HG02571 (cell line): ENCODE measurements around the gene BORCS6.

ENCODE experiments used
- ATAC-seq: cut with Tn5 transposase; IDR thresholded peaks from one replicate; pipeline ENCODE4 v1.9.1; 2021; ENCODE audit warnings: mild to moderate bottlenecking, moderate library complexity; ENCODE audit not compliant: unreplicated experiment

The BORCS6 gene

GRCh38 chr17:8155996-8156245 is 34.1 kb downstream of the BORCS6 start:
- no peak for ATAC-seq

- no peak for ATAC-seq
These were observed 34.6 kb downstream of the BORCS6 start for GRCh38 chr17:8155231-8155995.

DNA sequence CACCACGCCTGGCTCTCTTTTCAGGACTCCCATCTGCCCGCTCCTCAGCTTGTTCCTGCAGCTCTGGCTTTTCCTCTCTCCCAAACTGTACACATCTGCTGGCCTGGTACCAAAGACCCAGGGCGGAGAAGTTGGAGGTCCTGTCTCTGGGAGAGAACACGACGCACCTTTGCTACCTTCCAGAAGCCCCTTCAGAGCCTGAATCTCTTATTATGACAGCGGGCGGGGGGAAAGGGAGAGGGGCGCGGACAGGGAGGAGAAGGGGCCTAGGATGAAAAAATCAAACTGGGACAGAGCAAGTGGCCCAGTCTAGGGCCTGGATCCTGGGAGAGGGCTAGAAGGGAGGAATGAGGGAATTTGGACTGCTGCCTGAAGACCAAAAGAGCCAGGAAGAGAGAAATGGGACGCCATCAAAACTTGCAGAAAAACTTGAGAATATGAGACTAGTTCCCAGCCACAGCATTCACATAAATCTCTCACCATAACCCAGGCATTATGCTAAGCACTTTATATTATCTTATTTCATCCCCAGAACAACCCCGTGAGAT is 35.3 kb downstream of the BORCS6 start:
- ATAC-seq, result no peak

DNA sequence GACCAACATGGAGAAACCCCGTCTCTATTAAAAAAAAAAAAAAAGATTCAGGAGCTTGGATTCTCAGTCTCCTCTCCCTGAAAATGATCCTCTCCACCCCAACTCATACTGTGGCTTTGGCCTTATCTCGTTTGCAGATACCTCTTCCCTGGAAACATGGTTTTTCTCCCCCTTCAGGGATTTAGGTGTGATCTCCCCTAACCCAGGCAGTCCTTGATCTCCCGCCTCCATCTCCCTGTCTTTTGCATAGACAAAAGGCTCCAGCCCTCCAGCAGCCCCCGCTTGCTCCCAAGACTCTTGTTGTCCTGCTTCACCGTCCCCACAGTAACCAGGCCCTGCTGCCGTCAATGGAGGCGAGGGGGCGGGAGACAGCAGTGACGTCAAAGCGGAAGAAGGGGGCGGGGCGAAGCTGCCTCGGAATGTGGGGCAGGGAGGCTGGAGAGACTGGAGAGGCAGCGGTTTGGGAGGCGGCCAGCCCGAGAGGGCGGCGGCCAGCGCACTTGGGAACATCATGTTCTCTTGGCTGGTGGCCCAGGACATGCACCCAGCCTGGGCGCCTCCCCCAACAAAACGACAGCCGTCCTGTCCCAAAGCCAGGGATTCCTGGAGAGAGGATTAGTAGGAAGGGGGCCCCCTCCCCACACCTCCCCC is 35.9 kb downstream of the BORCS6 start:
- ATAC-seq, result no peak

DNA sequence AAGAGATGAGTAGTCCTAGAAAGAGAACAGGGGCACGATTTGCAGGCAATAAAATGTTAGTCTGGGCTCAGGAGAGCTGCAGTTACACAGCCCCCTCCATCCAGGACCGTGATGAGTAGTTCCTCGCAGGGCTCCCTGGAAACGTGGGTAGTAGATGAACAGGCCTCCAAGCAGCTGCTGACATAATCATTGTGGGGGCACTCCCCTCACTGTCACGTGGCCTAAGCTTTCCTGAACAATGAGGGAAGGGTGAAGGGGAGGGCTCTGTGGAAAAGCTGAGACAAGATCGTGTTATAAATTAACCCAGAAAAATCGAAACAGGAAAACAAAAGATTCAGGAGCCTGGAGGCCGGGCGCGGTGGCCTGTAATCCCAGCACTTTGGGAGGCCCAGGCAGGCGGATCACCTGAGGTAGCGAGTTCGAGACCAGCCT is 36.4 kb downstream of the BORCS6 start:
- ATAC-seq, result no peak

- ATAC-seq, result no peak
These were observed 36.9 kb downstream of the BORCS6 start for GRCh38 chr17:8153031-8153451.

DNA sequence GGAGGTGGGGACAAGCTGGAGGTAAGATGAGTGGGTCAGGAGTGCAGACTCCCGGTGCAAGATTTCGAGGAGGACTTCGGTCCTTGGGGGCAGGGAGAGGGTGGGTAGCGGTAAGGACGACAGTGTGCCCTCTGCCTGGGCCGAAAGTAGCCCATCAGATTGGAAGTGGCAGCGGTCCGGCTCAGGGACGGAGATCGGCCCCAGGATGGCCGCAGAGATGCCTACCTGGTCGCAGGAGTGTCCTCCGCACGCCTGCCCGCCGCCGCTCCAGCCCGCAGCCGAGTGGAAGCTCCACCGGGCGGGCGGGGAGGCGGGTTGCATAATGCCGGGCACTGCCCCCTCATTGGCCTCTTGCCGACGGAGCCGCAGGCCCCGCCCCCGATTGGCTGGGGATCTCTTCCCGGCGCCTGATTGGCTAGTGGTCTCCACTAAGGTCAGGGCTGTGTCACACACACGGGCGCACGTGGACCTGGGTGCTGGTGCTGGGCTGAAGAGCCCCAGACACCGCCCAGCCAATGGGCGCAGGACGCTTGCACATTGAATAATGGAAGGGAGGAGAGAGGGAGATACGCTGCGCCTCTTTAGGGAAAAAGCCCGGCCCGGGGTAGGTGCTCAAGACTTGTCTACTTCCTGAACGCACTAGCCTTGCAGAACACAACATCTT is 37.7 kb downstream of the BORCS6 start, which contains the start of gene PER1:
PER1 (minus strand) TSS at position 293 of the 664 bp plus-strand sequence. CDS start 1,698 bp downstream, outside the sequence.
- no peak for ATAC-seq

DNA sequence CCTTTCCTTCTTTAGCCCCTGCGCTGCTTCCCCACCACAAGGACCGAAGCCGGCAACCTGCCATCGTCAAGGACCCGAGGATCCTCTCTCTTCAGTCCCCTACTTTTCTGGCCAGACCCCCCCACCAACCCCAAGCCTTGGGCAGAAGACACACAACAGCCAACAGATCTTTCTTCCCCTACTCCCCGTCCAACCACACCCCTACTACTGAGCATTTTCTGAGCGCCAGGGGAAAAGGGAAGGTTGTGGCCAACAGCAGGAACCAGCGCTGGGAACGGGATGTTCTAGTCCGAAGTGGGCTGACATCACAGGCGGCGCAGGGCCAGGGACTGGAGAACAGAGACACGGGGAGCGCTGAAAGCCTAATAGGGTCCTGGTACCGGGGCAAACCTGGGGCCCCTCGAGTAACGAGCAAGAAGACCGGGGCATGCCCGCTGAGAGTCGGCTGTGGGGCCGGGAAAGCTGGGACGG is 38.3 kb downstream of the BORCS6 start:
- no peak for ATAC-seq

DNA sequence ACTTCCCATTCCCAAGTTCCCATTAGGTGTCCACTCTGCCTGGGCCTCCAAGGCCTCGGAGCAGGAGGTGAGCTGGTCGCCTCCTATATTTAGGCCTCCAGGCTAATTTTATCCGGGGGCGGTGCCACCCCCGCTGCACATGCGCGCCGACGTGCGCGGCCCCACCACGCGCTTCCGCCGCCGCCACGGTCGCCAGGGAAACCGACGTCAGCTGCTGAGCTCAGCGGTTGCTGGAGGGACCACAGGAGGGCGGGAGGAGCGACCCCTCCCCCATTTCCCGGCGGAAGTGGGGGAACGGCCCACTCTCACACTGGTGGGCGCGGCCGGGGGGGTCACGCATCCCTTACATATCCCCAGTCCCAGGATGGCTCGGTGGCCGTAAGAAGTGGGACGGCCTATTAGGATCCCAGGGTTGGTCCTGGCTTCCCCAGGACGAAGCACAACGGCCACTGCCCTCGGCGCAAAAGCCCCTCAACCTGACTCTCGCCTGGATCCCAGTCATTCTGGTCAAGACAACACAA is 38.8 kb downstream of the BORCS6 start:
- ATAC-seq, result peak; percentile 49

- ATAC-seq, result no peak
These were observed 39.5 kb downstream of the BORCS6 start for GRCh38 chr17:8150194-8151119.

- ATAC-seq, result no peak
These were observed 40.4 kb downstream of the BORCS6 start for GRCh38 chr17:8149419-8150193.

GRCh38 chr17:8148560-8148959 is 41.4 kb downstream of the BORCS6 start:
- ATAC-seq, result no peak

DNA sequence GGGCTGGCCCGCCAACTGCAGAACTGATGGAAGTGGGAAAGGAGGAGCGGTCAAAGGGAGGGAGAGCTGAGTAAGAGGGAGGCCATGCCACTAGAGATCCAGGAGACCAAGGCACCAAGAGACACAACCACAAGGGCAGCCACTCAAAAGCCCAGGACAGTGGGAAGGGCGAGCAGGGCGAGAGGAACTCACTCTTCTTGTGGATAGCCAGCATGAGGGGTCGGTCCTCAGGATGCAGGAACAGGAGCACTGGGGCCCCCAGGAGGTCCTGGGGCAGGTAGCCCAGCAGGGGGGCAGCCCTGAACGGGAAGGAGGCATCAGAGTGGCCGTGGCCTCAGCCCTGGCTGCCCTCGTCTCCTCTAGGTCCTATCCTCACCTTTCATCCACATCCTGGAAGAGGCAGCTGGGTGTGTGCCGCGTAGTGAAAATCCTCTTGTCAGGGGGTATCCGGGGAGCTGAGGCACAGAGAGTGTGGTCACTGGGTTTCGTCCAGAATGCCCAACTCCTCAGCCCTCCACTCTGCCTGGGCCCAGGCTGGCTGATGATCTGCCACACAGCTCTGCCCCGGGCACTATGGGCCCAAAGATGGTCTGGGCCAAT is 42.1 kb downstream of the BORCS6 start:
- ATAC-seq, result no peak

DNA sequence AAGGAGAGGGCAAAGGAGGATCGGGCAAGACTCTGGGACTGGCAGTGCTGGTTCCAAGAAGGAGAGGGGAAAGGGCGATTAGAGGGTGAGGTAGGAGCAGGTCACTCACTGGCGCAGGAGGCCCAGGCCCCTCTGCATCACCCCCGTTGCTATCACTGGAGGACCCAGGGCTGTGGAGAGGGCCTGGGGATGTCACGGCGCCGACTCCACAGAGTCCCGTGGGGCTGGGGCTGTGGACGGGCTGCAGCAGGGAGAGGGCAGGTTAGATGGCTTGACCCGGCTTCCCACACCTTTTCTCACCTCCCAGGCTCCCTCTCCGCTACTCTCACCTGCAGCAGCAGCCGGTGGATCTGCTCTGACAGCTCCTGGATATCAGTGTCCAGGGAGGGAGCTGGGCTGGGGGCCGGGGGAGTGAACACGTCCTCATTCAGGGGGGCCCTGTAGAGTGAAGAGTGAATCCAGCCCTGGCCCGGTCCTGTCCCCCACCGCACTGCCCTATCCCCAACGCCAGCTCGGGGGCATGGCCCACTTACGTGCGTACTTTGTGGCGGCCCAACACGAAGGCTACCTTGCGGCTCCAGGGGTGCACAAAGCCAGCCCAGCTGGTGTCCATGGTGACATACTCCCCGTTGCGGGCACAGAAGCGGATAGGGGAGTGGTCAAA is 42.7 kb downstream of the BORCS6 start:
- ATAC-seq, result no peak

DNA sequence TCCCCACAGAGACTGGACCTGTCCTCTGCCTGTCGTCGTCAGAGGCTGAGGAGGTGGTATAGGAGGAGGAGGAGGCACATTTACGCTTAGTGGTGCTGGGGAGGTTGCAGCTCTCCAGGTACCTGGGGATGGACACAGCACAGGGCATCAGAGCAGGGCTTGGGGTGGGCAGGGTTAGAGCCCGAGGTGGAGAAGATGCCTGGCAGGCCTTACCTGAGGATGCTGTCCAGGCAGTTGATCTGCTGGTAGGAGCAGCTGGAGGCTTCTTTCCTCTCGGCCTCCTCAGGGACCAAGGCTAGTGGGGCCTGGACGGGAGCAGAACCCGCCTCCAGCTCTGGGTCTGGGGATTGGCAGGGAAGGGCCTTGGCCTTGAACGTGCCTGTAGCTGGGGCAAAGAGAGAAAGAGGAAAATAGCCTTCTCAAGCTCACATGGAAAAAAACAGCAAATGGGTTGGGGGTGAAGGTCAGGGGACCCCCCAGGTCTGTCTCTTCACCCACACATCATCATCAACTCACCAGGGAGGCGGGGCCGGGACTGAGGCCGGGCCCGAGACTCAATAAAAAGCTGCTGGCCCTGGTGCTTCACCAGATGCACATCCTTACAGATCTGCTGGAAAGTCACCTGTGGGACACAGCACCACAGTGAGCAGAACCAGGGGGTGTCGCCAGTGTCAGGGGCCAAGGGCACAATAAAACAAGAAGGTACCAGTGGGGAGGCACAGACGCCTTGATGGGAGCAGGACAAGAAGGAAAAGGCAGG is 43.4 kb downstream of the BORCS6 start:
- ATAC-seq, result no peak

DNA sequence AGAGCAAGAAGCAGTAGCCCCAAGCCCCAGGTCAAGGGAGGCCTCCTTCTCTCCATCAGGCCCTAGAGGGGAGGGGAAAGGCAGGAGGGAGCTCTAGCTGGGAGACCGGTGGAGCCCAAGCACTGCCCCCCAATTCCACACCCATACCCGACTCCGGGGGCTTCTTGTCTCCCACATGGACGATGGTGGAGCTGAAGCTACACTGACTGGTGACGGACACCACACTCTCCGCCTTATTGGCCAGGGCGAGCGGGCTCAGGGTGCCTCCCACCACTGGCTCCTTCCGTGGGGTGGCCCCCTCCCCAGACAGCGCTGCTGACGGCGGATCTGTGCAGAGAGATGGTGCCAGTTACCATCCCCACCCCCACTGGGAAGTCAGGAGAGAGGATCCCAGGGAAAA is 44.2 kb downstream of the BORCS6 start:
- ATAC-seq, result no peak

GRCh38 chr17:8144401-8145231 is 45.4 kb downstream of the BORCS6 start:
- ATAC-seq, result no peak
